ENCODE measurements around the gene UPF3A.

DNA sequence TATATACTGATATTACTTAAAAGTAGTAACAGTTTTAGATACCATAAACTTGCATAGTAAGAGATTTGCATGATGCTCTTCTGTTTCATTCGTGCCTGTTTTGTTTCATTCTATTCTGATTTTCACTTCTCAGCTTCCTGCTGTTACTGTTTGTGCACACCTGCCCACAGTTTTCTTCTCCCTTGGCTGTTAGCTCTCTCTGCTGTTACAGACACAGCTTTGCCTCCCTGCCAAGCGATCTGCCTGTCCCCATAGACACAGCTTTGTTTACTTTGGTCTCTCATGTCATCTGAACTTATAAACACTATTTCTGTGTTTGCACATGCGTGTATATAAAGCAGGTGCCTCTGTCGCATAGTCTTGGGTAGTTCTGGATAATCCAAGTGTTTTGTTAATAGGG lies 21.4 kb upstream of the UPF3A start:
- TF ChIP-seq REST (IDR thresholded peaks at IDR 0.05; ENCODE audit: unreplicated experiment) (no peak), EZH2 (IDR thresholded peaks at IDR 0.05; ENCODE audit: low read depth, unreplicated experiment) (no peak), CTCF (conservative IDR thresholded peaks at IDR 0.05; ENCODE audit: low read depth in 2 of 2) (no peak), EZH2phosphoT487 (IDR thresholded peaks at IDR 0.05; ENCODE audit: unreplicated experiment) (no peak), JUNB (IDR thresholded peaks at IDR 0.05; ENCODE audit: unreplicated experiment) (no peak), ZNF331 (CRISPR knock-in tag; IDR thresholded peaks at IDR 0.05; ENCODE audit: low read depth) (no peak), POLR2AphosphoS5 (IDR thresholded peaks at IDR 0.05; ENCODE audit: low read depth) (no peak)
